ENCODE data around the gene MDP1.

GRCh38 chr14:24263848-24264247 lies 48.0 kb upstream of the MDP1 start:
- no peak for TF ChIP-seq TAF1 (IDR thresholded peaks at IDR 0.05; ENCODE audit: borderline replicate concordance, insufficient read depth, low read length)
- no peak for TF ChIP-seq POLR2AphosphoS5 (IDR thresholded peaks at IDR 0.05; ENCODE audit: low read depth, low read length)
- TF ChIP-seq SIN3A (IDR thresholded peaks at IDR 0.05; ENCODE audit: borderline replicate concordance, insufficient read depth, low read length) = no peak
